Gastrocnemius medialis (tissue), 4 donors: ENCODE results near the gene CDKAL1.

Experiments
- CTCF ChIP-seq, 5 experiments: fragments of 450-650 bp in 3 of 5; fragments of 200-600 bp in 2 of 5; sonication (generic) in 2 of 5; IDR thresholded peaks in 4 of 5; conservative IDR thresholded peaks in 1 of 5; 1 replicate in 4 of 5; 2 replicates in 1 of 5; pipeline ENCODE4 v1.5.1; 2016 to 2019; ENCODE audit warnings: antibody characterized with exemption in 5 of 5, mild to moderate bottlenecking in 3 of 5, moderate library complexity in 3 of 5
- POLR2A ChIP-seq, 2 donors: fragments of 450-650 bp; IDR thresholded peaks; one replicate each; pipeline ENCODE4 v1.6.1; 2017; ENCODE audit warnings: antibody characterized with exemption in 2 of 2, mild to moderate bottlenecking in 2 of 2, moderate library complexity in 2 of 2

GRCh38 chr6:21259660-21260059 is 725.4 kb downstream of the CDKAL1 start:
- TF ChIP-seq CTCF (IDR thresholded peaks at IDR 0.05 in 4 of 5, conservative IDR thresholded peaks at IDR 0.05 in 1 of 5) = no peak
- no peak for TF ChIP-seq POLR2A (IDR thresholded peaks at IDR 0.05)
